ENCODE results near the gene ABCC4. TPM values are rescaled to one million over a fixed set of nuclear protein-coding genes. Genes with fewer than 3 reads are reported as not detected.
A peak's percentile ranks its signal among the peaks of the same experiment; 100 is the strongest.

The ABCC4 gene
- total RNA-seq, 1 donor from 2014 or later, result 14.7 TPM

- no peak for DNase-seq (ENCODE audit: low spot score)
Measured at GRCh38 chr13:95115525-95115924, 185.7 kb downstream of the ABCC4 start.

DNA sequence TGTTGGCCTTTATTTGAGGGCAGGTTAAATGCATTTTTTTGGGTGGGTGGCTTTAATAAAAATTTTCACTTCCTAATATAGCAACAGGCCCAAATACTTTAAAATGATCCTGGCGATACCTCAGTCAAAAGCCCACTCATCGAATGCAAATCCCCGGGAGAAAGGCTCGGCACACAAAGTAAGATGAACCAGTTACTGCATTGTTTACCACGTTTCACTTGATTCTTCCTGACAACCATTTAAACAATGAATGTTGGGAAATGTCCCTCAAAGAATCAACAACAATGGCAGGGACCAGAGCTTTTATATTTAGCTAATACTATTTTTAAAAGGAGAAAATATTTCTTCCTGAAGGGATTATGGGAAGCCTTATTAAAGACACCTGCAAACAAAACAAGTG lies 187.7 kb downstream of the ABCC4 start:
- no peak for DNase-seq (ENCODE audit: low spot score)

DNA sequence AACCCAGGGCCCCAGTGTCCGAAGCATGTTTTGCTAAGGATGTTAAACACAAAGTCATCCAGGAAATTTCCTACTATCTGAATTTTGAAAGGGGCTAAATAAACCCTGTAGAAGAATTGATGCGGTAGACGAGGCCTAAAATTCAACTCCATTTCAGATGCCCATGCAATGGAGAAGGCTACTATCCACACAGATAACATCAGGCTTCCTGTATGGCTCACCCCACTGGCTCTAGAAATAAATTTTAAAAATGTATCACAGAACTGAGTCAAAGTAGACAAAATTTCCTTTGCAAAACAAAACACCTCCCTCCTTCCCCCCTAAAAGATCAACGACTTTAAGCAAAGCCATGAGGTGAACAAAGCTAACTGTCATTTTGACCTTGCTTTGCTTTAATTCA lies 188.4 kb downstream of the ABCC4 start:
- no peak for DNase-seq (ENCODE audit: low spot score)

DNA sequence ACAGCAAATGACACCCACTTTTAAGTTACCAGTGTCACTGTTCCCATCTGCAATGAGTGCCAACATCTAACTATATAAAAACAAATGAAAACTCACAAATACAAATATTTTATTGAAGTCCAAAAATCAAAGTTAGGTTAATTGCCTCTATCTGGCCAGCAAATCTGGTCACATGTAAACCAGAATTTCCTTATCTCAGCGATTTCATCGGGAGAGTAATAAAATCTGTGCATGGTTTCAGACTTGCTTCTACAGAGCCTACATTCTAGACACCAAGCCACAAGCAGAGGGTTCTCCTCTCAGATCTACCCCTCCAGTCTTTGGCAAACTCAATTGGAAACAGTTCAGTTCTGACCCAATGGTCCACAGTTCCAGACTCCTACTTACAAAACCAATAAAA lies 189.6 kb downstream of the ABCC4 start:
- DNase-seq (ENCODE audit: low spot score), result no peak

- DNase-seq (ENCODE audit: low spot score), result no peak
Measured at GRCh38 chr13:95106562-95106961, 194.7 kb downstream of the ABCC4 start.

- no peak for DNase-seq (ENCODE audit: low spot score)
Measured at GRCh38 chr13:95100525-95101433, 200.5 kb downstream of the ABCC4 start.

DNA sequence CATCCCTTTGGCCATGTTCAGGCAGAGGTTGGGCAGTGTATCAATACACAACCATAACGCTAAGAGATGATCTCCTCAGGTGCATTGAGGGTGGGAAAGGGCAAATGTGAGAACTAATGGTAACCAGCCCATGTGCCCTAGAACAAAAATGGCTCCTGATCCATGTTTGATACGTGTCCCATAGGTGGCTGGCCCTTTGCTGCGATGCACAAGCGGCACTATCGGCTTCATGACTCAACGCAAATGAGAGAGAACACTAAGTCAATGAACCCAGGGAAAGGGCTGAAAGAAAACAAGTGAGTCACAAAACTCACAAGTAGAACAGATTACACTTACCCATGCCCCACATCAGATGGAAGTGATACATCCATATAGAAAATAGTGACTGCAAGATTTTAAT lies 201.7 kb downstream of the ABCC4 start:
- no peak for DNase-seq (ENCODE audit: low spot score)

DNA sequence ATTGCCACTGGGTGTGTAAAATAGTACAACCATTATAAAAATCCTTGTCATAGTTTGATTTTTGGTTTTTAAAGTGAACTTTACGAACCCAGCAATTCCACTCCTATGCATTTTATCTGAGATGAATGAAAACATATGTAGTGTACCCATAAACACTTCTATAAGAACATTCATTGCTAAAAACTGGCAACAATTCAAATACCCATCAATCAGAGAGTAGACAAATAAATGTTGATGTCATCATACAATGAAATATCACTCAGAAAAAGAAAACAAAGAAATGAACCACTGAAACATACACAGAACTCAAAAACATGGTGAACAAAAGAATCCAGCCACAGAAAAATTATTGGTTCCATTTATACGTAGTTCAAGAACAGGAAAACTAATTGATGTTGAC lies 202.3 kb downstream of the ABCC4 start:
- no peak for DNase-seq (ENCODE audit: low spot score)

DNA sequence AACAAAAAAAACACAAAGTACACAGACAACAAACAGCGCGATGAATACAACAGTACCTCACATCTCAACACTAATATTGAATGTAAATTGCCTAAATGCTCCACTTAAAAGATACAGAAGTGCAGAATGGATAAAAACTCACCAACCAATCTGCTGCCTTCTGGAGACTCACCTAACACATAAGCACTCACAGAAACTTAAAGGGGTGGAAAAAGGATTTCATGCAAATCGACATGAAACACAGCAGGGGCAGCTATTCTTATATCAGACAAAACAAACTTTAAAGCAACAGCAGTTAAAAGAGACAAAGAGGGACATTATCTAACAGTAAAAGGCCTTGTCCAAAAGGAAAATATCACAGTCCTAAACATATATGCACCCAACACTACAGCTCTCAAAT lies 209.5 kb downstream of the ABCC4 start:
- no peak for DNase-seq (ENCODE audit: low spot score)

DNA sequence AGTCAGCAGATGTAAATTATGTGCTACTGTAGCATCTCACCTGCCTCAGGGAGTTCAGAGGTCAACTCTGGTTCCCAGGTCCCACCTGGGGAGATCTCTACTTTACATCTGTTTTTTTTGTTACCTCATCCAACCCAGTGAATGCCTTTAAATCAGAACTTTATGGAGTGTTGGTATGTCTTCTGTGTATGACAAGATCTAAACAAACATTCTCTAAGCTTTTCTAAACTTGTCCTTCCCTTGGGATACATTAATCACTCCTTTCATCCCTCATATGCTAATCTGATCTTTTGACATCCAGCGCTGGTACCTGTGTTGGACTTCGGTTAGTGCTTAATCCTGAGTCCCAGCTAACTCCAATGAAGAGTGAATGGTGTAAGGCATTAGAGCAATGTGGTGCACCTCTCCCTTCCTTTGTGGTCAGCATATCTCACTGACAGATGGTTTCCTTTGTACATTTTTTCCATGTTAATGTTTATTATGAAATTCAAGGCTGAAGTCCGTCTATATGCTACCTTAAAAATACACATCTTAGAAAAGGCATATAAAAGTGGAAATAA lies 213.4 kb downstream of the ABCC4 start:
- no peak for DNase-seq (ENCODE audit: low spot score)

DNA sequence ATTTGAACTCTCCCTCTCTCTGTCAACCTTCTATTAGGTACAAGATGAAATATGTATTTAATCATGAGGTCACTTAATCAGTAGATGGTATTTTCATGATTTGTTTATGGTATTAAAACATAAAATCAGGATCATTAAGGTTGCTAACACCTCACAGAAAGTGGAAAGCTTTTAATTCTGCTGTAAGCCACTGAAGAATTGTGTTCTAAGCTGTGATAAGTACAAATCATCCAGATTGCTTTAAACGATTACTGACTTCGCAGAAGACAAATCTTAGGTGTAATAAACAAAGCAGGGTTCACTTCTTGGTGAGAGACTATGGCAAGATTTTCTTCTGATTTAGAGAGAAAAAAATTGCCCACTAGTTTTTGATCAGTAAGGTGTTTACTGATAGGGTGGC lies 214.5 kb downstream of the ABCC4 start:
- DNase-seq (ENCODE audit: low spot score), result no peak

- DNase-seq (ENCODE audit: low spot score), result no peak
Measured at GRCh38 chr13:95083758-95084157, 217.5 kb downstream of the ABCC4 start.

DNA sequence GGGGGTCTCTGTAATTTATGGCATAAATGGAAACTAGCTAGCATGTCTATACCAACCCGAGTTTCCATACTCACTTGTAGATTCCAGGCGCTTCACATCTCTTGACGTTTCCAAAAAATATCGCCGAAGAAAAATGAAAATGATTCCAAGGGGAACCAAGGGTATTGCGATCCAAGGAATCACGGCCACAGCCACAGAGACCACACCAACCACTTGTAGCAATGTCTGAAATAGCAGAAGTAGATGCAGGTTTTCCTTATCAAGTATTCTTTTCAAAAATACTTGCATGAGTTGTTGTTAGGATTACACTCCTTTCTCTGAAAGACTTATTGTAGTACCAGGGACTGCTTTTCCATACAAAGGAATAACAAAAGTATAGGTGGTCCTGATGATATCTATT lies 218.2 kb downstream of the ABCC4 start:
- no peak for DNase-seq (ENCODE audit: low spot score)

GRCh38 chr13:95075506-95075905 lies 225.7 kb downstream of the ABCC4 start:
- DNase-seq (ENCODE audit: low spot score), result no peak

- DNase-seq (ENCODE audit: low spot score), result no peak
Measured at GRCh38 chr13:95074820-95075219, 226.4 kb downstream of the ABCC4 start.

GRCh38 chr13:95073747-95074311 lies 227.4 kb downstream of the ABCC4 start:
- no peak for DNase-seq (ENCODE audit: low spot score)

DNA sequence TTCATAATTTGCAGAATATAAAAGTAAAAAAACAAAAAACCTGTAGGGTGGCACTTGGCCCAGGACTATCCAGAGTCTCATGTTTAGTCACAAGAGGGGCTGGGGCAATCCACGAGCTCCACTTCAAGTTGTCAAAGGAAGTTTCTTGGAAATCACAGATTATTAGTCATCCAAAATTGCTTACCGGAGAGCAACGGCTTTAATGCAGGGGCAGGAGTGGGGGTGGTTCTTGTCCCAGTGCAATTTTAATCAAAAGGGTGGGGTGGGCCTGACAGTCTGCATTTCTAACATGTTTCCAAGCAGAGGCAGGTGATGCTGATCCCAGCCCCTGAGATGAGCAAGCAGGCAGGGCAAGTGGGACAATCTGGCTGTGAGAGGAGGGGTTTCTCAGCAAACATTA lies 233.9 kb downstream of the ABCC4 start:
- no peak for DNase-seq (ENCODE audit: low spot score)

DNA sequence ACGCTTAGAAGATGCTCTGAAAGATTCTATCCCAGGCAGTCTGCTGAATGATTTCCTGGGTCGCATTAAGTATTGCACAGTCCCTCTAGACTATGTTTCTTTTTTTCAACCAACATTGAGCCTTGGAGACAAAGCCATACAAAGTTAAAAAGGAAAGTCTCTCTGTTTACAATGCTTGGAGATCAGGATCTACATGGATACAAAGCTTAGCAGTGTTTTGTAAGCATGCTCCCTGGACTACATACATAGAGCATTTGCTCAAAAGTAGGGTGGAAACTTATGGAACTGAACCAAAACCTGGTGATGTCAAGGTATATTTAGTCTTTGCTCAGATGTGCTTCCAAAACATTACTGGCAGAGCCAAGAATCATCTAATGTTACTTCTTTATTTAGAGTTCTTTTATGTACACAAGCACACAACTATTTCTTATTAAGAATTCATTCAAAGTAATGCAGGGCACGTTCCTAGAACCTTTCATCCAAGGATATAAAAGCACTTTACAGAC lies 241.2 kb downstream of the ABCC4 start:
- peak; percentile 7 for DNase-seq (ENCODE audit: low spot score)

- no peak for DNase-seq (ENCODE audit: low spot score)
Measured at GRCh38 chr13:95059306-95059705, 241.9 kb downstream of the ABCC4 start.

GRCh38 chr13:95058680-95059079 lies 242.6 kb downstream of the ABCC4 start:
- no peak for DNase-seq (ENCODE audit: low spot score)

DNA sequence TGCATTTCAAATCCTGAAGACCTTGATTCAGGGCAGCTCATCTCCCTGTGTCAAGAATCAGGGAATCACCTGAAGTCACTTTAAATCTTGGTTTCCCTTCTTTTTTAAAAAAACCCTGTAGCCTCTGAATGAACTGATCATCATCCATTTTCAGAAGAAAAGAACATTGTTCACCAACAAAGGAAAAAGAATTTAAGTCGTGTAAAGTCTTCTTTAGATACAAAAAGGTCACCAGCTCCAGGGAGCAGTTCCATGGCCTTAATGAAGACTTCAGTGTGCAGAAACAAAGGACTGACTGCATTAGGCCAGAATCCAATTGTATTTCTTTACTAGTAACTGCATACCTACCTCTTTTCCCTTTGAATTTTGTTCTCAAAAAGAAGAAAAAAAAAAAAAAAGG lies 245.0 kb downstream of the ABCC4 start:
- DNase-seq (ENCODE audit: low spot score), result no peak

DNA sequence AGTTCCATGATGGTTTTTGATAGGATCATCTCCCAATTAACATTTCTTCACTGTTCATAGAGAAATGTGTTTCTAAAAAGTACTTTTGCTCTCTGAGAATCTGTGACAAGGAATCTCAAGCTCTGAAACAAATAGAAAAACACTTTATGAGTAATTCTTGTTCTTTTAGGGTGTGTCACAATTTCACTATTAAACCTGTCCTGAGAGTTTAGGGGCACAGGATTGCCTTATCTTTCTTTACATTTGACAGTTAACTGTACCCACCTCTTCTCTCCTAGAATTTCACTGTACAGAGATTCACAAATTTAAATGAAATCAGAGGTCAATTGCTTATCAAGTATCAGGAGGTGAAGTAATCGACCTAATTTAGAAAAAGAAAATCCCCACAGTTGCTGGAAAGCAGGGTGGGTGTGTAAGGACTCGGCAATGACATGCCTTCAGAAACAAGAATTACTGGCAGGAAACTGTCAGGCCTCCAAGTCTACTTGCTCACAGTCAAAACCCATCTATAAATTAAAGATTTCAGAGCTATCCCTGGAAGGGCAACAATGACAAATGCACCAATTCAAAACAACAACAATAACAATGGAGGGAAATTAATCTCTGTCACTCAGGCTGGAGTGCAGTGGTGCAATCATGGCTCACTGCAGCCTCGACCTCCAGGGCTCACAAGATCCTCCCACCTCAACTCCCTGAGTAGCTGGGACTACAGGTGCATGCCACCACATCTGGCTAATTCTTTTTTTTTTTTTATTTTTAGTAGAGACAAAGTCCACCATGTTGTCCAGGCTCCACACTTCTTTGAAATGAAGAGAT lies 250.2 kb downstream of the ABCC4 start:
- no peak for DNase-seq (ENCODE audit: low spot score)
